ENCODE results near the gene BARX1. TPM values are rescaled to one million over a fixed set of nuclear protein-coding genes. Genes with fewer than 3 reads are reported as not detected.

Gene BARX1
- polyA plus RNA-seq, 4 donors = 0.39 TPM; not detected in 3

- H3K27me3 ChIP-seq (ENCODE audit: control insufficient read depth in 3 of 3, insufficient read depth in 3 of 3, low read length in 3 of 3) = peaks cover 0 to under 1% (median 0%) of the 10 kb centered on the region in 3 donors
- DNase-seq (no peak), FAIRE-seq (no peak)
- H3K9me3 ChIP-seq (ENCODE audit: control insufficient read depth in 2 of 2, insufficient read depth in 1 of 2, low read depth in 1 of 2, low read length in 1 of 2) = no peaks in the 10 kb centered on the region
- whole genome bisulfite sequencing, 3 donors = 68 to 71% (median 70%) methylated on average over 4 of the region's 4 CpGs
- H3K27ac ChIP-seq (ENCODE audit: low read depth in 1 of 3, low read length in 2 of 3) = no peak overlapping the region
- H3K4me1 ChIP-seq (ENCODE audit: control insufficient read depth in 3 of 3, insufficient read depth in 2 of 3, low read depth in 1 of 3, low read length in 2 of 3) = no peaks in the 10 kb centered on the region
- H3K36me3 ChIP-seq (ENCODE audit: control insufficient read depth in 3 of 3, insufficient read depth in 2 of 3, low read depth in 1 of 3, low read length in 3 of 3) = no peaks in the 10 kb centered on the region
- H3K4me3 ChIP-seq (ENCODE audit: low read depth in 1 of 3, low read length in 3 of 3) = no peak overlapping the region
These were observed 32.6 kb downstream of the BARX1 start for GRCh38 chr9:93922535-93922934.

DNA sequence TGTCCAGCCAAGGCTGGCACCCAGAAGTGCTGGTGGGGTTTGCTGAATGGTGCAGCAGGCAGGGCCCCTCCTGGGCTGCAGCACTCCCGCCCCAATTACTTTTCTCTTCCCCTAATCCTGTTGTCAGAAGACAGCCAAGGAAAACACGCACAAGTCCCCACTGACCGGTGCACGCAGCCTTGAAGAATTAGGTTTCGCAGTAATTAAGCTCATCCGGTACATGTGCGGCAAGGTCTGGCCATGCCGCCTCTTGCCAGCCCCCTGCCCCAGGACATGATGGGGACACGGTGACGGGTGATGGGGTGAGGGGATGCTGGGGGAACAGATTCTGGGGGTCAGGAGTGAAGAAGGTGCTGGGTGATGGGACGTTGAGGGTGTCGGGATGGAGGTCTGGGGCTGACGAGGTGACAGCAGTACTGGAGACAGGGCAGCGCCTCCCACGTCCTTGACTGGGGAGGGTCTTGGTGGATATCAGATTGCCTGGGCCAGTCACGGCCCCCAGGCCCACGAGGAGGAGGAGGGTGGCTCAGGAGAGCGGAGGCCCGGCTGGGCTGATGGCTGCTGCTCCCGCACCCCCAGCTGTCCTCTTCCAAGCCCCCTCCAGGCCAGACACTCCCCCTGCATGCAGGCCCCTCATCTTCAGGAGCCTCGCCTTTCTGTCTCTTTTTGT, 34.9 kb downstream of the BARX1 start:
- 71 to 78% (median 74%) methylated on average over 16 to 21 of the region's 21 CpGs for WGBS, 3 donors
- Histone ChIP-seq H3K4me1 (ENCODE audit: control insufficient read depth in 3 of 3, insufficient read depth in 2 of 3, low read depth in 1 of 3, low read length in 2 of 3) (no peaks in the 10 kb centered on the region), H3K27ac (ENCODE audit: low read depth in 1 of 3, low read length in 2 of 3) (no peak overlapping the region), H3K4me3 (ENCODE audit: low read depth in 1 of 3, low read length in 3 of 3) (no peak overlapping the region), H3K36me3 (ENCODE audit: control insufficient read depth in 3 of 3, insufficient read depth in 2 of 3, low read depth in 1 of 3, low read length in 3 of 3) (no peaks in the 10 kb centered on the region), H3K27me3 (ENCODE audit: control insufficient read depth in 3 of 3, insufficient read depth in 3 of 3, low read length in 3 of 3) (no peaks in the 10 kb centered on the region), H3K9me3 (ENCODE audit: control insufficient read depth in 2 of 2, insufficient read depth in 1 of 2, low read depth in 1 of 2, low read length in 1 of 2) (no peaks in the 10 kb centered on the region)
- DNase-seq (no peak), FAIRE-seq (no peak)

GRCh38 chr9:93918061-93918460, 37.1 kb downstream of the BARX1 start:
- H3K4me3 ChIP-seq (ENCODE audit: low read depth in 1 of 3, low read length in 3 of 3) = no peak overlapping the region
- H3K27me3 ChIP-seq (ENCODE audit: control insufficient read depth in 3 of 3, insufficient read depth in 3 of 3, low read length in 3 of 3) = no peaks in the 10 kb centered on the region
- no peaks in the 10 kb centered on the region for H3K4me1 ChIP-seq (ENCODE audit: control insufficient read depth in 3 of 3, insufficient read depth in 2 of 3, low read depth in 1 of 3, low read length in 2 of 3)
- FAIRE-seq (no peak), DNase-seq (no peak)
- no peak overlapping the region for H3K27ac ChIP-seq (ENCODE audit: low read depth in 1 of 3, low read length in 2 of 3)
- H3K36me3 ChIP-seq (ENCODE audit: control insufficient read depth in 3 of 3, insufficient read depth in 2 of 3, low read depth in 1 of 3, low read length in 3 of 3) = no peaks in the 10 kb centered on the region
- WGBS, 3 donors = 60 to 79% (median 67%) methylated on average over 6 to 8 of the region's 8 CpGs
- no peaks in the 10 kb centered on the region for H3K9me3 ChIP-seq (ENCODE audit: control insufficient read depth in 2 of 2, insufficient read depth in 1 of 2, low read depth in 1 of 2, low read length in 1 of 2)

DNA sequence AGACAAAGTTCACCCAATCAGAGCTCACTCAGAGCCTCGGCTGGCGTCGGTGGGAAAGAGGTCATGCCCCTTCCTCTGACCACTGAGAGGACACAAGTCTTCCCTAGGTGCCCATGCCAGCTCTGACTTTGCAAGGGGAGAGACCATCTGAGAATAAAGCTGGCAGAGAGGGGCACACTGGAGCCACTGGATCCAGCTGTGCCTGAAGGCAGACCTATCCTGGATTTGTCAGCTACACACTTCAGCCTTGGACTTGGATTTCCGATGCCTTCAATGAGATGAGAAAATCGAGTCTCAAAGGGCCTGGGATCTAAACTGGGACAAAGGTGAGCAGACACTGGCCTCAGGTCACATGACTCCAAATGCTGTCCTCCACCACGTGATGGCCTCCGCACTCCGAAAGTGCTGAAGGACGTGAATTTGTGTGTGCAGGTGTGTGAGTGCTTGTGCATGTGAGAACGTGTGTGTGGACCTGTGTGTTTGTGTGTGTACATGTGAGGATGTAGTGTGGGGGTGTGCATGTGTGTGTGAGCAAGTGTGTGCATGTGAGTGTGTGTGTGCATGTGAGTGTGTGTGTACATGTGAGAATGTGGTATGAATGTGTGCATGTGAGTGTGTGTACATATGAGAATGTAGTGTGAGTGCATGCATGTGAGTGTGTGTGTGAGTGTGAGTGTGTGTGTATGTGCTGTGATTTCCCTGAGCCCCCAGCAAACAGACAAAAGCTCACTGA, 37.9 kb downstream of the BARX1 start:
- H3K4me3 ChIP-seq (ENCODE audit: low read depth in 1 of 3, low read length in 3 of 3) = no peak overlapping the region
- H3K36me3 ChIP-seq (ENCODE audit: control insufficient read depth in 3 of 3, insufficient read depth in 2 of 3, low read depth in 1 of 3, low read length in 3 of 3) = no peaks in the 10 kb centered on the region
- FAIRE-seq = no peak
- no peak for DNase-seq
- 80 to 82% (median 82%) methylated on average over 10 of the region's 10 CpGs for WGBS, 3 donors
- H3K4me1 ChIP-seq (ENCODE audit: control insufficient read depth in 3 of 3, insufficient read depth in 2 of 3, low read depth in 1 of 3, low read length in 2 of 3) = no peaks in the 10 kb centered on the region
- peaks cover 0 to 3% (median 0%) of the 10 kb centered on the region in 3 donors for H3K27me3 ChIP-seq (ENCODE audit: control insufficient read depth in 3 of 3, insufficient read depth in 3 of 3, low read length in 3 of 3)
- H3K27ac ChIP-seq (ENCODE audit: low read depth in 1 of 3, low read length in 2 of 3) = no peak overlapping the region
- no peaks in the 10 kb centered on the region for H3K9me3 ChIP-seq (ENCODE audit: control insufficient read depth in 2 of 2, insufficient read depth in 1 of 2, low read depth in 1 of 2, low read length in 1 of 2)

DNA sequence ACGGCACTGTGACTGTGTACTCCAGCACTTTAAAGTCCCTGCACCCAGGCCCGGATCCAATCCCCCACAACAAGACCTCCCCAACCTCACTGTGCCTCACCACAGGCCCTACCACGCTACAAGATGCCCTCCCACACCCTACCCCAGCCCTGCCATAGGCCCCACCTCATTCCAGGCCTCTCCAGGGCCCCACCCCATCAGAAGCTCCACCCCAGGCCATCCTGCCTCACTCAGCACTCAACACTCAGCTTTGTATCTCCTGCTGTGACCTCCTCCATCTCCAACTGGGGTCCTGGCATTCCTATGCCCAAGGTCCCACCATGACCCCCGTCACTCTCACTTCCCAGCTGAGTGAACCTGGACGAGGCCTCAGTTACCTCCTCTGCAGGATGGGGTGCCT, 38.8 kb downstream of the BARX1 start:
- 33 to 64% (median 58%) methylated on average over 5 of the region's 5 CpGs for WGBS, 3 donors
- no peaks in the 10 kb centered on the region for H3K4me1 ChIP-seq (ENCODE audit: control insufficient read depth in 3 of 3, insufficient read depth in 2 of 3, low read depth in 1 of 3, low read length in 2 of 3)
- no peaks in the 10 kb centered on the region for H3K9me3 ChIP-seq (ENCODE audit: control insufficient read depth in 2 of 2, insufficient read depth in 1 of 2, low read depth in 1 of 2, low read length in 1 of 2)
- DNase-seq = no peak
- H3K27me3 ChIP-seq (ENCODE audit: control insufficient read depth in 3 of 3, insufficient read depth in 3 of 3, low read length in 3 of 3) = peaks cover 0 to 5% (median 0%) of the 10 kb centered on the region in 3 donors
- H3K27ac ChIP-seq (ENCODE audit: low read depth in 1 of 3, low read length in 2 of 3) = no peak overlapping the region
- H3K4me3 ChIP-seq (ENCODE audit: low read depth in 1 of 3, low read length in 3 of 3) = no peak overlapping the region
- H3K36me3 ChIP-seq (ENCODE audit: control insufficient read depth in 3 of 3, insufficient read depth in 2 of 3, low read depth in 1 of 3, low read length in 3 of 3) = no peaks in the 10 kb centered on the region
- FAIRE-seq = no peak

DNA sequence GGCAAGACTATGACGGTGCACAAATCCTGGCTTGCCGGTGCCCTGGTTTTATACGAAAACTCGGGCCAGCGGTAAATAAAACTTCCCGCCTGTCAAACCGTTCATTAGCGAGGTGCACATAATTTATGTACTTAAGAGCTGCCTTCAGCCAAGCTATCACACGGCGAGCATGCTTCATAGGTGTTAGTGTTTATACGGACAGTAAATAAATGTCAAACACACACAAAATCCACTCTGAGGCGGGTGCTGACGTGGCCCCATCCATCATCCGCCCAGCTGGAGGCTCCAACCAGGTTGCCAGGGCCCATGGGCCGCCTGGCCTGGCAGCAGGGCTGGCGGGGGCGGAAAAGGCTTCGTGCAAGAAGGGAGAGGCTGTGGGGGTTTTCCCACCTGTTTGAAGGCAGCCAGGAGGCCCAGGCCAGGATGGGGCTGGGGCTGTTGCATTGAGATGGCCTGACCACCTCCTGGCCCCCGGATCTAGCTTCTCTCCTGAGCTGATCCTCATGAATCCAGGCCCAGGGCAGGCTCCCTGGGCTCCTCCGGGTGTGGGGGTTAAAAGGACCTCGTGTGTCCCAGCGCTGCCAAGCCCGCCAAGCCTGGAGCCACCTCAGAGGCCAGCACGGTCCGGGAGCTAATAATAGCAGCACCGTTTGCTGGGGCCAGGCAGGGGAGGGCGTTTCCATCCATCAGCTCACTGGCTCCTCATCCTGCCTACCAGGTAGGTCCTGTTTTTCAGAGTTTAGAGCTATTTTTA, 43.2 kb downstream of the BARX1 start:
- no peak for FAIRE-seq
- Histone ChIP-seq H3K4me1 (ENCODE audit: control insufficient read depth in 3 of 3, insufficient read depth in 2 of 3, low read depth in 1 of 3, low read length in 2 of 3) (no peaks in the 10 kb centered on the region), H3K27ac (ENCODE audit: low read depth in 1 of 3, low read length in 2 of 3) (no peak overlapping the region), H3K4me3 (ENCODE audit: low read depth in 1 of 3, low read length in 3 of 3) (no peak overlapping the region), H3K36me3 (ENCODE audit: control insufficient read depth in 3 of 3, insufficient read depth in 2 of 3, low read depth in 1 of 3, low read length in 3 of 3) (no peaks in the 10 kb centered on the region), H3K27me3 (ENCODE audit: control insufficient read depth in 3 of 3, insufficient read depth in 3 of 3, low read length in 3 of 3) (peaks cover 0 to 9% (median 0%) of the 10 kb centered on the region in 3 donors), H3K9me3 (ENCODE audit: control insufficient read depth in 2 of 2, insufficient read depth in 1 of 2, low read depth in 1 of 2, low read length in 1 of 2) (no peaks in the 10 kb centered on the region)
- no peak for DNase-seq
- 62 to 69% (median 66%) methylated on average over 27 of the region's 27 CpGs for WGBS, 3 donors

DNA sequence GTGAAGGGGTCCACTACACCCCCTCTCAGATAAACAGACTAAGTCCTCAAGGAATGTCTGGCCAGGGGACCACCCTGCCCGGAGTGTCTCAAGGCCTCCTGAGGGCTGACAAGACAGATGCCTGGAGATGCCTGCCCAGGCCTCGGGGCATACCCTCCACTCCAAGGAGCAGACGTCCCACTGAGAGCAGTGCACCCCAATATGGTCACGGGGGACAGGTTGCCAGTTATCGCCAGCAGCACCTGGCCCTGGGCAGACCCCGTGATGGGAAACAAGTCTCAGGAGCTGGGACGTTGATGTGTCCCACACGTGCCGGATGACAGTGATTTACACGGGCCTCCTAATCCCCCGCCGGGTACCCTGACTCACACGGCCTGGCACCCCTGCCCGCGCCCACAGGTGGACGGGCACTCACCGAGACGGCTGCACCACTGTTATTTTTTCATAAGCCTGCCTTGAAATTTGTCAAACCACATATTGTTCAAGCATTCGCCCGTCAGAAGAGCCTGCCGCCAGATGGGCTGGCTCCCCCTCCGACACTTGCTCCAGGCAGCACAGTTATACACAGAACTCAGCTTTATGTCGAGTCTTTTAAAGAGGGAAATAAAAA, 43.9 kb downstream of the BARX1 start:
- no peak for FAIRE-seq

GRCh38 chr9:93910598-93910997, 44.6 kb downstream of the BARX1 start:
- Histone ChIP-seq H3K27ac (ENCODE audit: low read depth in 1 of 3, low read length in 2 of 3) (no peak overlapping the region), H3K36me3 (ENCODE audit: control insufficient read depth in 3 of 3, insufficient read depth in 2 of 3, low read depth in 1 of 3, low read length in 3 of 3) (no peaks in the 10 kb centered on the region), H3K9me3 (ENCODE audit: control insufficient read depth in 2 of 2, insufficient read depth in 1 of 2, low read depth in 1 of 2, low read length in 1 of 2) (no peaks in the 10 kb centered on the region), H3K4me3 (ENCODE audit: low read depth in 1 of 3, low read length in 3 of 3) (no peak overlapping the region), H3K27me3 (ENCODE audit: control insufficient read depth in 3 of 3, insufficient read depth in 3 of 3, low read length in 3 of 3) (peaks cover 0 to 9% (median 0%) of the 10 kb centered on the region in 3 donors), H3K4me1 (ENCODE audit: control insufficient read depth in 3 of 3, insufficient read depth in 2 of 3, low read depth in 1 of 3, low read length in 2 of 3) (no peaks in the 10 kb centered on the region)
- WGBS, 3 donors = 89 to 94% (median 93%) methylated on average over 7 of the region's 7 CpGs
- FAIRE-seq = no peak
- DNase-seq = no peak

More for the DNA sequence above, 43.9 kb downstream of the BARX1 start:
- H3K9me3 ChIP-seq (ENCODE audit: control insufficient read depth in 2 of 2, insufficient read depth in 1 of 2, low read depth in 1 of 2, low read length in 1 of 2) = no peaks in the 10 kb centered on the region
- no peak overlapping the region for H3K27ac ChIP-seq (ENCODE audit: low read depth in 1 of 3, low read length in 2 of 3)
- DNase-seq = no peak
- H3K4me3 ChIP-seq (ENCODE audit: low read depth in 1 of 3, low read length in 3 of 3) = no peak overlapping the region
- H3K36me3 ChIP-seq (ENCODE audit: control insufficient read depth in 3 of 3, insufficient read depth in 2 of 3, low read depth in 1 of 3, low read length in 3 of 3) = no peaks in the 10 kb centered on the region
- WGBS, 3 donors = 87 to 88% (median 88%) methylated on average over 23 of the region's 23 CpGs
- no peaks in the 10 kb centered on the region for H3K4me1 ChIP-seq (ENCODE audit: control insufficient read depth in 3 of 3, insufficient read depth in 2 of 3, low read depth in 1 of 3, low read length in 2 of 3)
- peaks cover 0 to 9% (median 0%) of the 10 kb centered on the region in 3 donors for H3K27me3 ChIP-seq (ENCODE audit: control insufficient read depth in 3 of 3, insufficient read depth in 3 of 3, low read length in 3 of 3)
